Measurements from ENCODE around the gene ZFPL1. TPM values are rescaled to one million over a fixed set of nuclear protein-coding genes. Genes with fewer than 3 reads are reported as not detected.

ZFPL1 gene
- total and polyA plus RNA-seq, 2 donors: 16.8 to 42.5 TPM

- Histone ChIP-seq H3K36me3 (ENCODE audit: control insufficient read depth in 2 of 2, insufficient read depth in 2 of 2, low read length in 1 of 2) (peaks cover 82 to 88% of the 10 kb centered on the region in 2 donors), H3K9me3 (ENCODE audit: control insufficient read depth in 2 of 2, insufficient read depth in 1 of 2, low read length in 1 of 2) (no peaks in the 10 kb centered on the region), H3K4me3 (ENCODE audit: low read length in 2 of 2) (no peak overlapping the region), H3K27ac (ENCODE audit: low read depth in 1 of 2, low read length in 1 of 2) (no peak overlapping the region), H3K4me1 (ENCODE audit: control insufficient read depth in 2 of 2, insufficient read depth in 2 of 2, low read length in 2 of 2) (peaks cover 3 to 14% of the 10 kb centered on the region in 2 donors), H3K27me3 (ENCODE audit: control insufficient read depth in 2 of 2, insufficient read depth in 1 of 2, low read length in 1 of 2) (no peaks in the 10 kb centered on the region)
- WGBS: 97% methylated on average over 15 of the region's 15 CpGs
- no peak for DNase-seq (ENCODE audit: low read depth in 6 of 9, low spot score in 9 of 9)
Observed at GRCh38 chr11:65128182-65129145, 44.4 kb downstream of the ZFPL1 start.

- Histone ChIP-seq H3K4me1 (ENCODE audit: control insufficient read depth in 2 of 2, insufficient read depth in 2 of 2, low read length in 2 of 2) (peaks cover 6 to 17% of the 10 kb centered on the region in 2 donors), H3K4me3 (ENCODE audit: low read length in 2 of 2) (no peak overlapping the region), H3K9me3 (ENCODE audit: control insufficient read depth in 2 of 2, insufficient read depth in 1 of 2, low read length in 1 of 2) (no peaks in the 10 kb centered on the region), H3K36me3 (ENCODE audit: control insufficient read depth in 2 of 2, insufficient read depth in 2 of 2, low read length in 1 of 2) (peaks cover 76 to 80% of the 10 kb centered on the region in 2 donors), H3K27me3 (ENCODE audit: control insufficient read depth in 2 of 2, insufficient read depth in 1 of 2, low read length in 1 of 2) (no peaks in the 10 kb centered on the region), H3K27ac (ENCODE audit: low read depth in 1 of 2, low read length in 1 of 2) (no peak overlapping the region)
- 97% methylated on average over 13 of the region's 13 CpGs for WGBS
- no peak for DNase-seq (ENCODE audit: low read depth in 6 of 9, low spot score in 9 of 9)
Observed at GRCh38 chr11:65129649-65130441, 45.8 kb downstream of the ZFPL1 start.

- no peaks in the 10 kb centered on the region for H3K27me3 ChIP-seq (ENCODE audit: control insufficient read depth in 2 of 2, insufficient read depth in 1 of 2, low read length in 1 of 2)
- H3K27ac ChIP-seq (ENCODE audit: low read depth in 1 of 2, low read length in 1 of 2): no peak overlapping the region
- no peak for DNase-seq (ENCODE audit: low read depth in 6 of 9, low spot score in 9 of 9)
- WGBS: 97% methylated on average over 19 of the region's 19 CpGs
- peaks cover 66 to 70% of the 10 kb centered on the region in 2 donors for H3K36me3 ChIP-seq (ENCODE audit: control insufficient read depth in 2 of 2, insufficient read depth in 2 of 2, low read length in 1 of 2)
- no peak overlapping the region for H3K4me3 ChIP-seq (ENCODE audit: low read length in 2 of 2)
- no peaks in the 10 kb centered on the region for H3K9me3 ChIP-seq (ENCODE audit: control insufficient read depth in 2 of 2, insufficient read depth in 1 of 2, low read length in 1 of 2)
- peaks cover 10 to 24% of the 10 kb centered on the region in 2 donors for H3K4me1 ChIP-seq (ENCODE audit: control insufficient read depth in 2 of 2, insufficient read depth in 2 of 2, low read length in 2 of 2)
Observed at GRCh38 chr11:65130631-65131416, 46.8 kb downstream of the ZFPL1 start.

- no peaks in the 10 kb centered on the region for H3K27me3 ChIP-seq (ENCODE audit: control insufficient read depth in 2 of 2, insufficient read depth in 1 of 2, low read length in 1 of 2)
- DNase-seq (ENCODE audit: low read depth in 6 of 9, low spot score in 9 of 9): no peak
- H3K4me3 ChIP-seq (ENCODE audit: low read length in 2 of 2): no peak overlapping the region
- H3K9me3 ChIP-seq (ENCODE audit: control insufficient read depth in 2 of 2, insufficient read depth in 1 of 2, low read length in 1 of 2): no peaks in the 10 kb centered on the region
- 96% methylated on average over 3 of the region's 3 CpGs for WGBS
- H3K4me1 ChIP-seq (ENCODE audit: control insufficient read depth in 2 of 2, insufficient read depth in 2 of 2, low read length in 2 of 2): peaks cover 10 to 28% of the 10 kb centered on the region in 2 donors
- H3K36me3 ChIP-seq (ENCODE audit: control insufficient read depth in 2 of 2, insufficient read depth in 2 of 2, low read length in 1 of 2): peaks cover 62 to 64% of the 10 kb centered on the region in 2 donors
- no peak overlapping the region for H3K27ac ChIP-seq (ENCODE audit: low read depth in 1 of 2, low read length in 1 of 2)
Observed at GRCh38 chr11:65131417-65131776, 47.4 kb downstream of the ZFPL1 start.

- Histone ChIP-seq H3K9me3 (ENCODE audit: control insufficient read depth in 2 of 2, insufficient read depth in 1 of 2, low read length in 1 of 2) (no peaks in the 10 kb centered on the region), H3K4me3 (ENCODE audit: low read length in 2 of 2) (no peak overlapping the region), H3K36me3 (ENCODE audit: control insufficient read depth in 2 of 2, insufficient read depth in 2 of 2, low read length in 1 of 2) (peaks cover 58 to 60% of the 10 kb centered on the region in 2 donors), H3K27ac (ENCODE audit: low read depth in 1 of 2, low read length in 1 of 2) (no peak overlapping the region), H3K27me3 (ENCODE audit: control insufficient read depth in 2 of 2, insufficient read depth in 1 of 2, low read length in 1 of 2) (no peaks in the 10 kb centered on the region), H3K4me1 (ENCODE audit: control insufficient read depth in 2 of 2, insufficient read depth in 2 of 2, low read length in 2 of 2) (peaks cover 10 to 31% of the 10 kb centered on the region in 2 donors)
- WGBS: 90% methylated on average over 6 of the region's 6 CpGs
- no peak for DNase-seq (ENCODE audit: low read depth in 6 of 9, low spot score in 9 of 9)
Observed at GRCh38 chr11:65131895-65132237, 47.8 kb downstream of the ZFPL1 start.

GRCh38 chr11:65132238-65132987, 48.4 kb downstream of the ZFPL1 start:
- 84% methylated on average over 10 of the region's 10 CpGs for WGBS
- H3K4me3 ChIP-seq (ENCODE audit: low read length in 2 of 2): no peak overlapping the region
- H3K27ac ChIP-seq (ENCODE audit: low read depth in 1 of 2, low read length in 1 of 2): no peak overlapping the region
- DNase-seq (ENCODE audit: low read depth in 6 of 9, low spot score in 9 of 9): no peak
- H3K36me3 ChIP-seq (ENCODE audit: control insufficient read depth in 2 of 2, insufficient read depth in 2 of 2, low read length in 1 of 2): peaks cover 52 to 54% of the 10 kb centered on the region in 2 donors
- H3K4me1 ChIP-seq (ENCODE audit: control insufficient read depth in 2 of 2, insufficient read depth in 2 of 2, low read length in 2 of 2): peaks cover 10 to 31% of the 10 kb centered on the region in 2 donors
- H3K27me3 ChIP-seq (ENCODE audit: control insufficient read depth in 2 of 2, insufficient read depth in 1 of 2, low read length in 1 of 2): no peaks in the 10 kb centered on the region
- H3K9me3 ChIP-seq (ENCODE audit: control insufficient read depth in 2 of 2, insufficient read depth in 1 of 2, low read length in 1 of 2): no peaks in the 10 kb centered on the region

GRCh38 chr11:65132988-65133700, 49.1 kb downstream of the ZFPL1 start:
- peaks cover 10 to 31% of the 10 kb centered on the region in 2 donors for H3K4me1 ChIP-seq (ENCODE audit: control insufficient read depth in 2 of 2, insufficient read depth in 2 of 2, low read length in 2 of 2)
- H3K4me3 ChIP-seq (ENCODE audit: low read length in 2 of 2): peak overlapping the region; percentile 79 to 88
- DNase-seq (ENCODE audit: low read depth in 6 of 9, low spot score in 9 of 9): peak in 1 of 9 donors; percentile 51
- 52% methylated on average over 18 of the region's 18 CpGs for WGBS
- peaks cover 45 to 47% of the 10 kb centered on the region in 2 donors for H3K36me3 ChIP-seq (ENCODE audit: control insufficient read depth in 2 of 2, insufficient read depth in 2 of 2, low read length in 1 of 2)
- no peaks in the 10 kb centered on the region for H3K27me3 ChIP-seq (ENCODE audit: control insufficient read depth in 2 of 2, insufficient read depth in 1 of 2, low read length in 1 of 2)
- H3K27ac ChIP-seq (ENCODE audit: low read depth in 1 of 2, low read length in 1 of 2): no peak overlapping the region
- no peaks in the 10 kb centered on the region for H3K9me3 ChIP-seq (ENCODE audit: control insufficient read depth in 2 of 2, insufficient read depth in 1 of 2, low read length in 1 of 2)

GRCh38 chr11:65133724-65134123, 49.7 kb downstream of the ZFPL1 start:
- no peaks in the 10 kb centered on the region for H3K27me3 ChIP-seq (ENCODE audit: control insufficient read depth in 2 of 2, insufficient read depth in 1 of 2, low read length in 1 of 2)
- WGBS: 3% methylated on average over 20 of the region's 20 CpGs
- peaks cover 10 to 31% of the 10 kb centered on the region in 2 donors for H3K4me1 ChIP-seq (ENCODE audit: control insufficient read depth in 2 of 2, insufficient read depth in 2 of 2, low read length in 2 of 2)
- peak overlapping the region; percentile 39 to 97 for H3K27ac ChIP-seq (ENCODE audit: low read depth in 1 of 2, low read length in 1 of 2)
- peaks cover 39 to 41% of the 10 kb centered on the region in 2 donors for H3K36me3 ChIP-seq (ENCODE audit: control insufficient read depth in 2 of 2, insufficient read depth in 2 of 2, low read length in 1 of 2)
- peak overlapping the region; percentile 79 to 88 for H3K4me3 ChIP-seq (ENCODE audit: low read length in 2 of 2)
- DNase-seq (ENCODE audit: low read depth in 6 of 9, low spot score in 9 of 9): no peak
- H3K9me3 ChIP-seq (ENCODE audit: control insufficient read depth in 2 of 2, insufficient read depth in 1 of 2, low read length in 1 of 2): no peaks in the 10 kb centered on the region

Measured in thymus (tissue), 11 donors.